PFSK-1 (cell line): ENCODE data around the gene GMPS.

ENCODE experiments used
- FOXP2 ChIP-seq: optimal IDR thresholded peaks from 2 replicates; pipeline ENCODE3; 2011; ENCODE audit warnings: borderline replicate concordance, control low read depth, inconsistent platforms; ENCODE audit not compliant: insufficient read depth; ENCODE audit errors: extremely low read length, extremely low read depth
- POLR2AphosphoS5 ChIP-seq: IDR thresholded peaks from 2 replicates; pipeline ENCODE4 v1.6.1; 2012; ENCODE audit warnings: low read depth, mild to moderate bottlenecking, control low read depth, low read length, moderate library complexity
- SIN3A ChIP-seq: IDR thresholded peaks from 2 replicates; pipeline ENCODE4 v1.6.1; 2012; ENCODE audit warnings: mild to moderate bottlenecking, low read length, moderate library complexity, borderline replicate concordance; ENCODE audit not compliant: insufficient read depth
- TAF1 ChIP-seq: IDR thresholded peaks from 2 replicates; pipeline ENCODE4 v1.6.1; 2012; ENCODE audit warnings: low read length, control low read depth, borderline replicate concordance; ENCODE audit not compliant: insufficient read depth
- TF ChIP-seq, protein P1 (sequence below), 2 experiments: IDR thresholded peaks; 2 replicates each; pipeline versions ENCODE4 v1.6.1 to v1.8.0; 2011 to 2012; ENCODE audit warnings: low read depth in 2 of 2, low read length in 2 of 2, control low read depth in 1 of 2, inconsistent platforms in 1 of 2, mild to moderate bottlenecking in 1 of 2, moderate library complexity in 1 of 2; ENCODE audit not compliant: insufficient read depth in 1 of 2

The GMPS gene

DNA sequence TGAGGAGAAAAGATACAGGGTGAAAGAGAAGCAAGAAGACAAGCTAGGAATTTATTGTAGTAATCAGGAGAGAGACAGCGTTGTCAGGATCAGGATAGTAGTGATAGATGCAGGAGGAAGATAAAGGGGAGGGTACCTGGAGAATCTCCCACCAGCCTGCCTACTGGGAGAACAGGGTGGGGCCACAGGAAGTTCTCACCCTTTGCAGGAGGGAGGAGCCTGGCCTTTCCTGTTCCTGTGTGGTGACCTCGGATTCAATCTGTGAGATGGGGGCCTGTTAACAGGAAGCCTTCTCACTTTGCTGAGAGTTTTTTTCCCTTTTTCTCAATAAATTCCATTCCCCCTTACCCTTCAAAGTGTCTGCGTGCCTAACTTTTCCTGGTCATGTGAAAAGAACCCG, 37.6 kb downstream of the GMPS start:
- TF ChIP-seq, protein P1, sequence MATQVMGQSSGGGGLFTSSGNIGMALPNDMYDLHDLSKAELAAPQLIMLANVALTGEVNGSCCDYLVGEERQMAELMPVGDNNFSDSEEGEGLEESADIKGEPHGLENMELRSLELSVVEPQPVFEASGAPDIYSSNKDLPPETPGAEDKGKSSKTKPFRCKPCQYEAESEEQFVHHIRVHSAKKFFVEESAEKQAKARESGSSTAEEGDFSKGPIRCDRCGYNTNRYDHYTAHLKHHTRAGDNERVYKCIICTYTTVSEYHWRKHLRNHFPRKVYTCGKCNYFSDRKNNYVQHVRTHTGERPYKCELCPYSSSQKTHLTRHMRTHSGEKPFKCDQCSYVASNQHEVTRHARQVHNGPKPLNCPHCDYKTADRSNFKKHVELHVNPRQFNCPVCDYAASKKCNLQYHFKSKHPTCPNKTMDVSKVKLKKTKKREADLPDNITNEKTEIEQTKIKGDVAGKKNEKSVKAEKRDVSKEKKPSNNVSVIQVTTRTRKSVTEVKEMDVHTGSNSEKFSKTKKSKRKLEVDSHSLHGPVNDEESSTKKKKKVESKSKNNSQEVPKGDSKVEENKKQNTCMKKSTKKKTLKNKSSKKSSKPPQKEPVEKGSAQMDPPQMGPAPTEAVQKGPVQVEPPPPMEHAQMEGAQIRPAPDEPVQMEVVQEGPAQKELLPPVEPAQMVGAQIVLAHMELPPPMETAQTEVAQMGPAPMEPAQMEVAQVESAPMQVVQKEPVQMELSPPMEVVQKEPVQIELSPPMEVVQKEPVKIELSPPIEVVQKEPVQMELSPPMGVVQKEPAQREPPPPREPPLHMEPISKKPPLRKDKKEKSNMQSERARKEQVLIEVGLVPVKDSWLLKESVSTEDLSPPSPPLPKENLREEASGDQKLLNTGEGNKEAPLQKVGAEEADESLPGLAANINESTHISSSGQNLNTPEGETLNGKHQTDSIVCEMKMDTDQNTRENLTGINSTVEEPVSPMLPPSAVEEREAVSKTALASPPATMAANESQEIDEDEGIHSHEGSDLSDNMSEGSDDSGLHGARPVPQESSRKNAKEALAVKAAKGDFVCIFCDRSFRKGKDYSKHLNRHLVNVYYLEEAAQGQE (IDR thresholded peaks at IDR 0.05; ENCODE audit: insufficient read depth in 1 of 2, low read depth in 2 of 2, low read length in 2 of 2) = no peak
- TF ChIP-seq SIN3A (no peak), POLR2AphosphoS5 (no peak), TAF1 (no peak), FOXP2 (no peak)

DNA sequence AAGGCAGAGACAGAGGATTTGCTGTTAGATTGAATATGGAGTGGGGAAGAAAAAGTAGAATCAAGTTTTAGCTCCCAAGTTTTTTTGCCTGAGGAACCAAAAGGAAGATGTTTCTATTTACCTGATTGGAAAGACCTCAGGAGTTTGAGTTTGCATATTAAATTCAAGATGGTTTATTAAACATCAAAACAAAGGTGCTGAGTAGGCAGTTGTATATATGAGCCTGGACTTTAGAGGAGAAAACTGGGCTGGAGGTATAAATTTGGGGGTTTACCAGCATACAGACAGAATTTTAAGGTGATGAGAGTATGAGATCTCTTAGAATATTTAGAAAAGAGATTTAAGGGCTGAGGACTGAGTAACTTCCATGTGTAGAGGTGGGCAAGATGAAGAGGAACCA, 38.2 kb downstream of the GMPS start:
- TF ChIP-seq TAF1 (no peak), POLR2AphosphoS5 (no peak), FOXP2 (no peak), SIN3A (no peak)
- TF ChIP-seq, protein P1 (IDR thresholded peaks at IDR 0.05; ENCODE audit: insufficient read depth in 1 of 2, low read depth in 2 of 2, low read length in 2 of 2) = no peak

DNA sequence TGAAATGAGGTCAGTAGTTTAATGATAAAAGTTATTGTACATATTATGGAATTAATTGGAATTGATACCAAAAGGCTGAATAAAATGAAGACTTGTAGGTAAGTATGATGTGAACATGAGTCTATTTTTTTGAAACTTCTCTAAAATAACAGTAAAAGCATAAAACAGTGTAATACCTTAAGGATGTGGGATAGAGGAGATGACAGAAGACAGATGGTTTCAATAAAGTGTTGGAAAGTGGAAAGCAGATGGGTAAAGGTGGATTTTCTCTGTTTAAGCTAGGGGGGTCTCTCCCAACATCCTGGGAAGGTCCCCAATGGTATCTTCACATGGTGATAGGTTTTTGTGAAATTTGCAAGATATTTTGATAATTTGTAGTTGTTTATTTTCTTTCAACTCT, 41.6 kb downstream of the GMPS start:
- TF ChIP-seq TAF1 (no peak), FOXP2 (no peak), SIN3A (no peak), POLR2AphosphoS5 (no peak)
- TF ChIP-seq, protein P1 (IDR thresholded peaks at IDR 0.05; ENCODE audit: insufficient read depth in 1 of 2, low read depth in 2 of 2, low read length in 2 of 2) = no peak

DNA sequence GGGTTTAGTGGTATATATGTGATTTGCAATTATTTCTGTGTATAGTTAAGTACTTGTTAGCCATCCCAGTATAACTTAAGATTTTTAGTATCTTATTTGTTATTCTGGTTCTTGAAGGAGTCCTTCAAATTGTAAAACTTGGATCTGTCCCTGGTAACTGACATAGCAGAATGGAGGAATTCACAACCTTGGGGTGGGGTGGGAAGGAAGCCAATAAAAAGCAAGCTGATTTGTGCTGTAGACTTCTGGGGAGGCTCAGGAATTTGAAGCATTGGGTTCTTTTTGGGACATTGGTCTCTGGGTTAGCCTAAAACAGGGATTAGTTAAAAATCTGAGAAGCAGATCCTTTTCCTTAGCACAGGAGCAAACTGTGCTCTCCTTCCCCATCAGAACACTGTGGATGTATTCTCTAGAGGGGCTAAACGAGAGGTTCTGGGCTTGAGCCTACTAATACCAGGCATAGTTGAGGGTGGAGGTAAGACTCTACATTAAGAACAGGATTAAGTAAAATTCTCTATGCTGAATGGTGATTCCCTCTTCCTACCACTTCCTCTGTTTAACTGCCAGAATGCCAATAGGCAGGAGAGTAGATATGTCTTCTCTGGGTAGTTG, 42.2 kb downstream of the GMPS start:
- TF ChIP-seq TAF1 = no peak

GRCh38 chr3:155917781-155918180, 47.3 kb downstream of the GMPS start:
- no peak for TF ChIP-seq TAF1
- TF ChIP-seq POLR2AphosphoS5 = no peak
- TF ChIP-seq, protein P1 (IDR thresholded peaks at IDR 0.05; ENCODE audit: insufficient read depth in 1 of 2, low read depth in 2 of 2, low read length in 2 of 2) = no peak
- TF ChIP-seq FOXP2 = no peak
- no peak for TF ChIP-seq SIN3A
